Fibroblast of skin of back (primary cell): Measurements from ENCODE around the gene MED13L.
"Not testable (repeated sequence)": the region's sequence is repeated elsewhere in the genome, so short reads cannot be mapped to it uniquely, and the experiment has no call there.

ENCODE experiments used
- DNase-seq: peaks from one replicate; pipeline ENCODE4 v3.0.0-alpha.2; 2013

Gene MED13L

GRCh38 chr12:116303066-116303465 lies 25.6 kb upstream of the MED13L start:
- no peak for DNase-seq

DNA sequence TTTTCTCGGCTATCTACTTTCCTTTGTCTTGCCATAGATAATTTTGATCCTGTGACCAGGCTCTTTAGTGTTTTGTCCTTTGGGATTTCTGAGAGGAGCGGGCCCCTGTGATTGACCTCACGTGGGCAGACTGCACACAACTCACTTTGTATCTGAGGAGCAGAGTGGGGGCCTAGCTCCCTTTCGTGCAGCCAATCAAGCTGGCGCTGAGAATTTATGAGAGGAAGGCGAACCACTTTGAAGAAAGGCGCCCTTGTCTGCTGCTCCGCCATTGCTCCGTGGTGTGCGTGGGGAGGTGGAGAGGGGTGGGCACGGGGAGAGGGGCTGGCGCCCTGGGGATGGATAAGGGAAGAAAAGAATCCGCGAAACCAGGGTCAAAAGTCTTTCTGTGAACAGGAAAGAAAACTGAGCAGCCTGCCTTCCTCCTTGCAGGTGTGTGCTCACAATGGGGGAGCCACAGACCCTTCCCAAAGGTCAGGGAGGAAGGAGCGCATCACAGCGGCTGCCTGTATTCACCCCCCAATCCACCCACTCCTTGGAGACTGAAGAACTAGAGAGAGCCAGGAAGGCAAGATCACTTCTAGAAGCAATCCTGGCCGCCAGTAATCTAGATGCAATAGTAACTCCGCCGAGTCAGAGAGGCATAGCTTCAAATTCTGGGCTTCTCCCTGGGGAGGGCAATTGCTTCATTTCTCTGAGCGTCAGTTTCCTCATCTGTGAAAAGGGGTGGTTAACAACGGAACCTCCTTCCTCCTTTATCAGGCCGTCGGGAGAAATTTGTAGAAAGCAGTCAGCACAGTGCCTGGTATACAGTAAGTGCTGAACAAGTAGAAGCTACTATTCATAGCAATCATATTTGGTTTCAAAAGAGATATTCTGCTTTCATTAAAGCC lies 24.9 kb upstream of the MED13L start:
- no peak for DNase-seq

DNA sequence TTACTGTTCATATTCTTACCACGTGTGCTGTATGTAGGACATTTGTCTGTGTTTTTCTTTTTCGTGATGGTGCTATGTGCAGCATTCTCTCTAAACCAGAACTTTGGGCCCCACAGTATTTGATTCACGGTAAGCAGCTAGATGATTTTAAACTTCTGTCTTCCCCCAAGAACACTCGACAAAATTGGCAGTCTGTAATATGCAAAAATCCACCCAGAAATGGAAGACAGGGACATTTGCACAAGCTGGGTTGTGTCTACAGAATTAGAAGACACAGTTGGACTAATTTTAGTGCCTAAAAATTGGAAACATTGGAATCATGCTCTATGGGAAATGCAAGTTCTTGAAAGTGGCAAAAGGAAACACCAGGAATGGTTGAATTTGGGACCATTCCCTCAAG lies 24.1 kb upstream of the MED13L start:
- DNase-seq, result no peak

DNA sequence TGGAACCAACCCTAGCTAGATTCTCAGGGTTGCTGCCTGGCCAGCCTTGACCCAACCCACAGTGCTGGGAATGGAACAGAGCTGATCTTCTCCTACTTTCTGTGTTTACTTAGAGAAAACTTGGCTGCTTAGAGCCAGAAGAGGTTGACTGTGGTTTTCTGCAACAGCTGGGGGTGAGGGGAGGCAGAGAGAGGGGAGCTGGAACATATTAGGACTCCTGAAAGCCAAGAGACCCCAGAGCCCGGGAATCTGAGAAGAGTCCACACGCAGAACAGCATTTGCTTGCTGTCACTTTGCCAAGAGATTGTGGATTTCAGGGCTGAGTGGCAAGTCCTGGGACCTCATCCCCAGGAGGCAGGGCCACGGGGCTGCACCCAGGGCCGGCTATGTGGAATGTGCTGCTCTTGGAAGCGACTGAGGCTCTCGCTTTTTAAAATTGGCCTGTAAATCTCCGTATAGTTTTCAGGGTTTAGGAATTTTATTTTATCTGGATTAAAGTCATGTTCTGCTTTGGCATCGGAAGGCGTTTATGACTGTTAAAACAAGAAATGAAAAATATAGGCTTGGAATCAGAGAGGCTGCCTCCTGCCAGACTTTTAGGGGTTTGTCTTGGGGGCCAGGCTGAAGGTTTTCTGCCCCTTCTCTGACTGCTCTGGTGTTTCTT lies 22.3 kb upstream of the MED13L start:
- DNase-seq, result peak; percentile 41

DNA sequence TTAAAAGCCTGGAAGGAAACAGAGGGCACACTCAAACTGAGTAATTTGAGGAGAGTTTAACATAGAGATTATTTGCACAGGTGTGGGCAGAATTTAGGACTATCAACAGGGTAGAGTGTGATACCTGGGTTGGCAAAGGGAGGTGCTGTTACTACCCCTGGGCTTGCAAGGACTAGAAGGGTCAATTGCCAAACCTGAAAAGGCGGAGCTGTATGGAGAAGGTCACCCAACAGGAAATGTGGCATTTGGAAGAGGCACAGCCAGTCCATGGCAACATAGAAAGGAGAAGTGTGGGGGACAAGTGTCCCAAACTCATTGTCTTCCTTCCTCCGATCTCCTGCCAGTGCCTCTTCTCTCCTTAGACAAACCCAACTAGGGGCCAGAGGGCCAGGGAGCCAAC lies 21.6 kb upstream of the MED13L start:
- no peak for DNase-seq

GRCh38 chr12:116298578-116298977 lies 21.1 kb upstream of the MED13L start:
- DNase-seq, result no peak

- DNase-seq, result no peak
Observed at GRCh38 chr12:116297224-116297834, 19.8 kb upstream of the MED13L start.

DNA sequence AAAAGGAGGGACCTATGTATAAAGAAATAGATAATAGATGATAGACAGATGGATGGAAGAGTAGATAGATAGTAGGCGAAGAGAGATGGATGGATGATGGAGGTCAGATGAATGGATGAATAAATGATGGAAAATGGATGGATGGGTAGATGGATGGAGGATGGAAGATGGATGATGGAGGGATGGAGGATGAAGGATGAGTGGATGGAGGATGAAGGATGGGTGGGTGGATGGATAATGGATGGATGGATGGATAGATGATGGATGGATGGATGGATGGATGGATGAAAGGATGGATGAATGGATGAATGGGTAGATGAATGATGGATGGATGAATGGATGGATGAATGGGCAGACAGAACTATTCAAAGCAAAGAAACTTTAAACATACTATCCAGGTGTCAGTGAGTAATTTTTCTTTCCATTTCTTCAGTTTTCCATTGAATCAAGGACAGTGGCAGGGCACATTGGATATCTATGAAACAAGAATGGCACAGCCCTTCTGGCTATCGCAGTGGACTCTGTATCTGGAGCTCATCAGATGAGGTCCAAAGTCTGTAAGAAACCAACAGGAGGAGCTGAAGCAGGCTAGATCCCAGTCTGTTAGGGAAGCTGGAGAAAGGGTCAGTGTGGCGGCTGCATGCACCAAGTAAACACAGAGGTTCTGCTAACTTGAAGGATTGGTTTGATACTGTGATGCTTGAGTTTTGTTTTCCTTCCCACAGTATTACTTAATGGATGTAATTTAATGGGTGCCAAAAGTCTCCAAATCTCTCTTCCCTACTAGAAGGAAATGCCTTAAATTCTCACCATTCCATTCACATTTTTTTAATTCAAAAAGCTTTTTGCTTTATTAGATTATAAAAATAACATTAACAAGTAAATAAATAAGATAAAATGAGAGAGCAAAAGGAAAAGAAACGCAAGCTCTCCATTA lies 18.1 kb upstream of the MED13L start:
- DNase-seq, result peak; percentile 50

DNA sequence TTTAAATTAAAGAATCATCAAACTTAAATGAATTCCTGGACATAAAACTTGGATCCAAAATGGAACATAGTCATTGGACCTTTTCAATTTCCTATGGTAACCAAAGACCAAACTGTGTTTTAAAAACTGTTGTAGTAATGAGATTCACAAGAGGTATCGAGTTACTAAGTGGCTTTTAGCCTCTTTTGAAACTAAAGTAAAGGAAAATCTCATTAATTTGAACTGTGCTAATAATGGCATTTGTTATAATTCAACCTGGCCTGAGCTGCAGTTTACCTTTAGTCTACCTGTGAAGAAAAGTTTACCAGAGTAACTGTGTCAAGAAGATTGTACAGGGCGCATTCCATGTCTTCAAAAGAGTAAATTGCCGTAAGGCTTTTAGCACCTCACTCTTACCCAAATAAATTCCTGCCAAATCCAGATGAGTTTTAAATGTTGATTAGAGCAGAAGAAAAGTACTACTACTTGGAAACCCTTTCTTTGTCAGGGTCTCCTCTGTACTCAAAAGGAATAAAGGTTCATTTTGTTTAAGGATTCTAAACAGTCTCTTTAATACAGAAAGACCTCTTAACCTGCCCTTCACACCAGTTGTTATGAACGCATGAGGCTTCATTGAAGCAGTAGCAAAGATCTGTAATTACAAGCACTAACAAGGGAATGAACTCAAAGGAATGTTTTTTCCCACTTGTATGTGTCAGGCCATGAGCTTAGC lies 17.1 kb upstream of the MED13L start:
- DNase-seq, result no peak

- no peak for DNase-seq
Observed at GRCh38 chr12:116293687-116294453, 16.4 kb upstream of the MED13L start.

GRCh38 chr12:116291218-116291617 lies 13.7 kb upstream of the MED13L start:
- no peak for DNase-seq

- no peak for DNase-seq
Observed at GRCh38 chr12:116288735-116289134, 11.2 kb upstream of the MED13L start.

GRCh38 chr12:116287842-116288301 lies 10.4 kb upstream of the MED13L start:
- DNase-seq, result peak; percentile 50

GRCh38 chr12:116284396-116284795 lies 6.9 kb upstream of the MED13L start:
- DNase-seq, result no peak

- DNase-seq, result not testable (repeated sequence)
Observed at GRCh38 chr12:116283881-116284280, 6.4 kb upstream of the MED13L start.

DNA sequence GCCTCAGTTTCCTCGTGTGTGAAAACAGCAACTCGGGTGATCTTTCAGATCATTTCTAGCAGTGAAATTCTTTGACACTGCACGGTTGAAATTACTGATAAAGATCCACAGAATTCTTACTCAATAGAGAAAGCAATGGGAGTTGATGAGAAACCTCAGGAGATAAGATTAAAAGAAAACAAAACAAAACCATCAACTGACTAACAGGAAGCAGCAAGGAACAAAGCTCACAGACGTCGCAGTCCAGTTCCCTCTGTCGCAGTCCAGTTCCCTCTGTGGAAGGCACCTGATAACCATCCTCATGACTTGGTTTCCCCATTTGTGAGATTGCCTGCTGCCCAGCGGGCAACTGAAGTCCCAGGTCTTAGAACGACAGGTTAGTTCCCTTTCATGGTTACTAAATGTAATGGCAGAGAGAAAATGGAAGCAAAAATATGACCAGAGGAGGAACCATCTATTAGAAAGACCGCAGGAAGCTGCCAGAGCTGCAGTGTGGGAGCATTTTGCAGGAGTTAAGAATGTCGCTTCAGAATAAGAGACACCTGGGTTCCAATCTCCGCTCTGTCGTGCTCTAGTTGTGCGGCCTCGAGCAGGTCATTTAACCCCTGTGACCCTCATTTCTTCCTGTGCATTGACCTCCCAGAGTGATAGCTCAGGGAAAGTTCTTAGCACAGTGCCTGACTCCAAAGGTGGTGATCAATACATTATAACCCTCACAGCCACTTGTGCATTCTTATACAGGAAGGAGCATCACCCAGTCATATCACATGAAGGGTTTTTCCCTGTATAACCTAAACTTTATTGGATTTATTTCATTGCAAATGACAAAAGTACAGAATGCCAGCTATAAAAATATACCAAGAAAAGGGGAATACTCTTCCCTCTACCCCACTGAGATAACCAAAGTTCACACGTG lies 5.1 kb upstream of the MED13L start:
- DNase-seq, result no peak

DNA sequence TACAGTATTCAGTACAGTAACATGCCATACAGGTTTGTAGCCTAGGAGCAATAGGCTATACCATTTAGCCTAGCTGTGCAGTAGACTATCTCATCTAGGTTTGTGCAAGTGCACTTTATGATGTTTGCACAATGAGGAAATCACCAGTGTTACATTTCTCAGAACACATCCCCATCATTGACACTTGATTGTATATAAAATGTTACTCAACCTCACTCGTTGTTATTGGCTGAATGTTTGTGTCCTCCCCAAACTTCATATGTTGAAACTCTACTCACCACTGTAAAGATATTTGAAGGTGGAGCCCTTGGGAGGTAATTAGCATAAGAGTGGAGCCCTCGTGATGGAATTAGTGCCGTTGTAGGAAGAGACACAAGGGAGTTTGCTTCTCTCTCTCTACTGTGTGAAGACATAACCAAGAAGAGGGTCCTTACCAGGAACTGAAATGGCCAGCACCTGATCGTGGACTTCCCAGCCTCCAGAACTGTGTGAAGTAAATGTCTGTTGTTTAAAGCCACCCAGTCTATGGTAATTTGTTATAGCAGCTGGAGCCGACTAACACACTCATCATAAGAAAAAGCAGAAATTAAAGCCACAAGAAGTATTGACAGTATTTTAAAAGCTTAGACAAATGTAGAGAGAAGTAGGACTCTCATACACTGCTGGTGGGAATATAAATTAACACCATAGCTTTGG lies 3.2 kb upstream of the MED13L start:
- no peak for DNase-seq

- no peak for DNase-seq
Observed at GRCh38 chr12:116278667-116279066, 1.2 kb upstream of the MED13L start.

- DNase-seq, result no peak
Observed at GRCh38 chr12:116278279-116278626, 760 bp upstream of the MED13L start.
